K562 (cell line): ENCODE results near the gene HDAC9. TPM values are rescaled to one million over a fixed set of nuclear protein-coding genes. Genes with fewer than 3 reads are reported as not detected.

ENCODE experiments used
- ATAC-seq: fragments of 200-7000 bp; cut with Tn5 transposase; 3 replicates; pipeline ENCODE4 v1.9.1; 2020; ENCODE audit warnings: moderate library complexity
- BruUV-seq: library from RNA; stranded (reverse); fragments of 400-500 nt; replicated peaks from 2 replicates; lab custom pipeline; 2021; lab: Mats Ljungman, UMichigan
- CTCF ChIA-PET: fragments of 300-600 bp; formaldehyde crosslinking; extraction: SDS; loops from one replicate; lab custom pipeline; 2021; ENCODE audit warnings: low intra/inter-chr PET ratio; lab: Yijun Ruan, JAX
- POLR2A ChIA-PET: fragments of 300-600, 350-650 bp; sonication (Branson Sonifier 250); formaldehyde crosslinking; extraction: SDS; loops from one replicate; lab custom pipeline; 2021; ENCODE audit warnings: antibody characterized with exemption, inconsistent platforms; lab: Yijun Ruan, JAX
- DNase-seq, 4 experiments: peaks; one replicate each; pipeline versions ENCODE4 v3.0.0 to v3.0.0-alpha.2; 2011 to 2018; ENCODE audit warnings: low spot score in 3 of 4, mixed read lengths in 3 of 4; ENCODE audit errors: extremely low read depth in 1 of 4
- FAIRE-seq: peaks from 2 replicates; lab custom pipeline; 2011; peaks lifted over from hg19 to GRCh38; lab: Jason Lieb, UNC
- H2AFZ ChIP-seq: 2 replicates; pipeline ENCODE4 v1.6.0; 2011; ENCODE audit warnings: low read depth, low read length, control low read depth, inconsistent platforms
- H3K27ac ChIP-seq: fragments of 200-600 bp; 3 replicates; pipeline ENCODE4 v1.8.0; 2011; ENCODE audit warnings: low read depth, mild to moderate bottlenecking, control low read depth, inconsistent platforms, low read length, moderate library complexity, mixed read lengths; ENCODE audit errors: extremely low read depth
- H3K27me3 ChIP-seq, 2 experiments: fragments of 300-600 bp in 1 of 2; 2 replicates in 1 of 2; 3 replicates in 1 of 2; pipeline versions ENCODE4 v1.6.0 to v1.8.0; 2011; ENCODE audit warnings: inconsistent platforms in 2 of 2, low read length in 2 of 2, mild to moderate bottlenecking in 1 of 2, mixed read lengths in 1 of 2, moderate library complexity in 1 of 2; ENCODE audit not compliant: control insufficient read depth in 2 of 2, insufficient read depth in 2 of 2
- H3K36me3 ChIP-seq: fragments of 300-600 bp; 3 replicates; pipeline ENCODE4 v1.8.0; 2011; ENCODE audit warnings: mild to moderate bottlenecking, low read length, inconsistent platforms; ENCODE audit not compliant: control insufficient read depth, insufficient read depth
- H3K4me1 ChIP-seq, 2 experiments: fragments of 200-600 bp in 1 of 2; replicated peaks in 1 of 2; 2 replicates in 1 of 2; 3 replicates in 1 of 2; pipeline versions ENCODE4 v1.5.1 to v1.8.0; 2011; ENCODE audit warnings: inconsistent platforms in 2 of 2, low read length in 2 of 2, mild to moderate bottlenecking in 1 of 2, mixed read lengths in 1 of 2, moderate library complexity in 1 of 2; ENCODE audit not compliant: control insufficient read depth in 2 of 2, insufficient read depth in 2 of 2
- H3K4me2 ChIP-seq: 2 replicates; pipeline ENCODE4 v1.6.1; 2011; ENCODE audit warnings: low read length, control low read depth, inconsistent platforms, mixed read lengths; ENCODE audit not compliant: insufficient read depth
- H3K4me3 ChIP-seq: fragments of 200-600 bp; sonication (generic), shearing (Covaris generic); 2 replicates; pipeline ENCODE4 v1.5.1; 2016; ENCODE audit warnings: control low read depth, inconsistent platforms
- H3K79me2 ChIP-seq: fragments of 200-600 bp; 3 replicates; pipeline ENCODE4 v1.8.0; 2011; ENCODE audit warnings: low read length, inconsistent platforms; ENCODE audit not compliant: control insufficient read depth, insufficient read depth
- H3K9ac ChIP-seq, 2 experiments: 2 replicates each; pipeline versions ENCODE4 v1.6.0 to v1.6.1; 2011; ENCODE audit warnings: low read depth in 2 of 2, low read length in 2 of 2, control low read depth in 1 of 2, inconsistent platforms in 1 of 2, mild to moderate bottlenecking in 1 of 2, mixed read lengths in 1 of 2; ENCODE audit not compliant: insufficient read depth in 1 of 2
- H3K9me1 ChIP-seq: one replicate; pipeline ENCODE4 v1.6.0; 2011; ENCODE audit warnings: inconsistent platforms, mild to moderate bottlenecking, low read length, moderate library complexity; ENCODE audit not compliant: control insufficient read depth, insufficient read depth
- H3K9me3 ChIP-seq: replicated peaks from 2 replicates; pipeline ENCODE4 v1.5.1; 2011; ENCODE audit warnings: low read depth, low read length, inconsistent platforms; ENCODE audit not compliant: control insufficient read depth, insufficient read depth
- H4K20me1 ChIP-seq: replicated peaks from 2 replicates; pipeline ENCODE4 v1.6.1; 2011; ENCODE audit warnings: low read length, inconsistent platforms, mixed read lengths; ENCODE audit not compliant: control insufficient read depth, insufficient read depth
- CBFB ChIP-seq: sonication (generic); formaldehyde crosslinking; IDR thresholded peaks from 2 replicates; pipeline ENCODE4 v1.4.0; 2020; ENCODE audit warnings: mild to moderate bottlenecking, missing genetic modification reagents
- CHD4 ChIP-seq: fragments of 200-600 bp; sonication (generic); IDR thresholded peaks from 3 replicates; pipeline ENCODE4 v1.6.1; 2012; ENCODE audit warnings: low read depth, mild to moderate bottlenecking, mixed read lengths, low read length, inconsistent platforms; ENCODE audit not compliant: insufficient read depth, insufficient replicate concordance, poor library complexity, severe bottlenecking
- CTCF ChIP-seq, 3 experiments: IDR thresholded peaks in 2 of 3; conservative IDR thresholded peaks in 1 of 3; 2 replicates each; pipeline ENCODE4 v1.5.1; 2011 to 2012; ENCODE audit warnings: low read length in 3 of 3, mild to moderate bottlenecking in 3 of 3, control low read depth in 2 of 3, improper control_type of control experiment in 1 of 3, inconsistent platforms in 1 of 3, low read depth in 1 of 3, mixed read lengths in 1 of 3, moderate library complexity in 1 of 3; ENCODE audit not compliant: insufficient read depth in 2 of 3
- NR2C1 ChIP-seq, 2 experiments: fragments of 450-650 bp; IDR thresholded peaks; 2 replicates each; pipeline ENCODE4 v1.6.1; 2017; ENCODE audit warnings: mild to moderate bottlenecking in 2 of 2, antibody characterized with exemption in 1 of 2, inconsistent platforms in 1 of 2, missing compliant biosample characterization in 1 of 2, missing genetic modification characterization in 1 of 2
- SLC30A9 ChIP-seq: fragments of 250-450 bp; sonication (Bioruptor Pico); IDR thresholded peaks from 2 replicates; pipeline ENCODE4 v1.8.0; 2022; ENCODE audit warnings: mild to moderate bottlenecking, moderate library complexity
- YBX1 ChIP-seq: fragments of 450-650 bp; IDR thresholded peaks from 2 replicates; pipeline ENCODE4 v1.7.1; 2016; ENCODE audit warnings: mild to moderate bottlenecking
- ZMIZ1 ChIP-seq, 2 experiments: fragments of 150-350 bp in 1 of 2; IDR thresholded peaks; 2 replicates each; pipeline ENCODE4 v1.6.1; 2012 to 2016; ENCODE audit warnings: low read depth in 2 of 2, low read length in 2 of 2, mild to moderate bottlenecking in 1 of 2, moderate library complexity in 1 of 2
- ZNF121 ChIP-seq: sonication (generic); formaldehyde crosslinking; conservative IDR thresholded peaks from 2 replicates; pipeline ENCODE4 v1.8.0; 2022; ENCODE audit warnings: missing genetic modification reagents
- ZNF347 ChIP-seq: fragments of 450-650 bp; formaldehyde crosslinking; IDR thresholded peaks from 2 replicates; pipeline ENCODE4 v1.4.0; 2020; ENCODE audit warnings: low read depth, mild to moderate bottlenecking, moderate library complexity
- ZNF41 ChIP-seq: fragments of 250-450 bp; sonication (Bioruptor Pico); conservative IDR thresholded peaks from 2 replicates; pipeline ENCODE4 v1.4.0; 2020; ENCODE audit warnings: mild to moderate bottlenecking
- WGBS: fragments of 100-300 bp; shearing (Covaris generic); methylation state at CpG from one replicate; pipeline ENCODE4 v1.1.6; 2016; ENCODE audit warnings: low coverage, mixed read lengths; ENCODE audit not compliant: insufficient coverage; ENCODE audit errors: missing lambda C conversion rate; 5-methylcytosine and 5-hydroxymethylcytosine counted together
- in situ Hi-C: fragments of 300-500 bp; cut with MboI; formaldehyde crosslinking; loops from 4 replicates; pipeline ENCODE4 v1.15.0; 2018; ENCODE audit warnings: inconsistent platforms, mixed read lengths
- intact Hi-C: fragments of 100-400 bp; cut with micrococcal nuclease; formaldehyde crosslinking; loops from 2 replicates; pipeline ENCODE4 v1.14.2; 2022
- polyA plus RNA-seq, 8 experiments: library from polyadenylated mRNA; depleted of rRNA in 4 of 8; stranded (reverse) in 5 of 8; unstranded in 3 of 8; fragments of >200 nt; fragmentation: Nextera tagmentation in 2 of 8; fragmentation: Illumina TruSeq in 1 of 8; extraction: Ambion mirVana in 2 of 8; extraction: Trizol in 1 of 8; gene quantifications; 2 replicates each; pipeline versions ENCODE4 v1.2.1 to v1.2.3, GENCODE V29; 2011 to 2014; ENCODE audit warnings: inconsistent platforms in 1 of 8, missing spikeins in 1 of 8
- total RNA-seq, 7 experiments: library from RNA; depleted of rRNA in 6 of 7; stranded (reverse); fragments of >200 nt in 6 of 7; fragmentation: Illumina TruSeq in 2 of 7; extraction: Trizol in 2 of 7; gene quantifications; 2 replicates each; pipeline versions ENCODE4 v1.2.1 to v1.2.3, GENCODE V29; 2011 to 2021; ENCODE audit warnings: low replicate concordance in 1 of 7

Gene HDAC9
- total and polyA plus RNA-seq, 9 of the 15 experiments (the other 6 are each of a cell fraction or from before 2014, with no cell fraction given): 0.08 to 0.91 (median 0.33) TPM

GRCh38 chr7:19011212-19011611 lies 515.7 kb downstream of the HDAC9 start (continued):
- TF ChIP-seq ZMIZ1 (IDR thresholded peaks at IDR 0.05; ENCODE audit: low read depth in 2 of 2, low read length in 2 of 2) (no peak), NR2C1 (IDR thresholded peaks at IDR 0.05) (no peak), NR2C1 (tag; IDR thresholded peaks at IDR 0.05) (no peak)
- TF ChIP-seq, all 486 proteins: peak for 0

GRCh38 chr7:19015098-19015497 lies 519.5 kb downstream of the HDAC9 start:
- H3K9me3 ChIP-seq: no peaks in the 10 kb centered on the region
- no peak overlapping the region for H3K27ac ChIP-seq
- H3K4me2 ChIP-seq: no peak overlapping the region
- no TSS peak for BruUV-seq
- no peaks in the 10 kb centered on the region for H3K79me2 ChIP-seq
- in situ Hi-C loops: no loop called here
- H2AFZ ChIP-seq: no peak overlapping the region
- intact Hi-C loops: no loop called here
- no peak for DNase-seq
- no peaks in the 10 kb centered on the region for H4K20me1 ChIP-seq
- CTCF ChIA-PET: no interaction called here
- H3K9me1 ChIP-seq: no peaks in the 10 kb centered on the region
- no peaks in the 10 kb centered on the region for H3K36me3 ChIP-seq
- POLR2A ChIA-PET: no interaction called here
- WGBS: 3% methylated on average over 3 of the region's 3 CpGs
- no peaks in the 10 kb centered on the region for H3K4me1 ChIP-seq
- H3K27me3 ChIP-seq: no peaks in the 10 kb centered on the region
- ATAC-seq: no peak
- no peak overlapping the region for H3K9ac ChIP-seq
- FAIRE-seq: no peak
- no peak overlapping the region for H3K4me3 ChIP-seq
- TF ChIP-seq ZNF41 (CRISPR knock-in tag) (no peak), ZNF347 (CRISPR knock-in tag) (no peak), ZMIZ1 (IDR thresholded peaks at IDR 0.05; ENCODE audit: low read depth in 2 of 2, low read length in 2 of 2) (no peak), YBX1 (no peak), ZNF121 (no peak), CBFB (CRISPR knock-in tag) (no peak), CTCF (IDR thresholded peaks at IDR 0.05 in 2 of 3, conservative IDR thresholded peaks at IDR 0.05 in 1 of 3; ENCODE audit: insufficient read depth in 2 of 3, low read depth in 1 of 3, low read length in 3 of 3) (no peak), CHD4 (no peak), SLC30A9 (CRISPR knock-in tag) (no peak)
